HepG2 (cell line): ENCODE measurements around the gene MYPN. TPM values are rescaled to one million over a fixed set of nuclear protein-coding genes. Genes with fewer than 3 reads are reported as not detected.

Source experiments
- ATAC-seq: fragments of 200-7000 bp; cut with Tn5 transposase; 3 replicates; pipeline ENCODE4 v1.9.1; 2020; ENCODE audit warnings: mild to moderate bottlenecking, moderate library complexity
- BruUV-seq: library from RNA; stranded (reverse); fragments of 400-500 nt; replicated peaks from 2 replicates; lab custom pipeline; 2021; lab: Mats Ljungman, UMichigan
- CTCF ChIA-PET: fragments of 300-600 bp; formaldehyde crosslinking; extraction: SDS; loops from one replicate; lab custom pipeline; 2021; ENCODE audit warnings: low total read pairs, inconsistent platforms, low intra/inter-chr PET ratio; lab: Yijun Ruan, JAX
- POLR2A ChIA-PET: fragments of 350-600 bp; sonication (Branson Sonifier 250); formaldehyde crosslinking; loops from one replicate; lab custom pipeline; 2020; ENCODE audit warnings: antibody characterized with exemption, inconsistent platforms; lab: Yijun Ruan, JAX
- DNase-seq: peaks from one replicate; pipeline ENCODE4 v3.0.0-alpha.2; 2015; ENCODE audit warnings: low spot score
- FAIRE-seq: peaks from 3 replicates; lab custom pipeline; 2011; peaks lifted over from hg19 to GRCh38; lab: Jason Lieb, UNC
- H2AFZ ChIP-seq: one replicate; pipeline ENCODE4 v1.6.1; 2011; ENCODE audit warnings: low read length, inconsistent platforms
- H3K27ac ChIP-seq: fragments of 300-600 bp; 3 replicates; pipeline ENCODE4 v1.8.0; 2011; ENCODE audit warnings: mixed run types, mild to moderate bottlenecking, mixed read lengths, low read length, inconsistent platforms; ENCODE audit not compliant: insufficient read depth; ENCODE audit errors: extremely low read length
- H3K27me3 ChIP-seq, 2 experiments: fragments of 200-600 bp in 1 of 2; 2 replicates in 1 of 2; 3 replicates in 1 of 2; pipeline versions ENCODE4 v1.6.0 to v1.8.0; 2011; ENCODE audit warnings: low read length in 2 of 2, mild to moderate bottlenecking in 2 of 2, moderate library complexity in 2 of 2, inconsistent platforms in 1 of 2; ENCODE audit not compliant: insufficient read depth in 2 of 2, control insufficient read depth in 1 of 2
- H3K36me3 ChIP-seq, 2 experiments: fragments of 200-600 bp in 1 of 2; replicated peaks in 1 of 2; 2 replicates in 1 of 2; 3 replicates in 1 of 2; pipeline versions ENCODE4 v1.5.1 to v1.8.0; 2011; ENCODE audit warnings: low read length in 2 of 2, inconsistent platforms in 1 of 2; ENCODE audit not compliant: insufficient read depth in 2 of 2, control insufficient read depth in 1 of 2
- H3K4me1 ChIP-seq: 2 replicates; pipeline ENCODE4 v1.5.1; 2012; ENCODE audit warnings: low read length, inconsistent platforms; ENCODE audit not compliant: insufficient read depth
- H3K4me2 ChIP-seq: 2 replicates; pipeline ENCODE4 v1.6.0; 2011; ENCODE audit warnings: low read depth, low read length, inconsistent platforms
- H3K4me3 ChIP-seq, 3 experiments: fragments of 200-600 bp in 1 of 3; sonication (generic), shearing (Covaris generic) in 1 of 3; replicated peaks in 1 of 3; 2 replicates each; pipeline ENCODE4 v1.5.1; 2011 to 2016; ENCODE audit warnings: low read length in 3 of 3, inconsistent platforms in 2 of 3, low read depth in 2 of 3, mild to moderate bottlenecking in 2 of 3, control low read depth in 1 of 3, mixed read lengths in 1 of 3; ENCODE audit not compliant: insufficient read depth in 1 of 3
- H3K79me2 ChIP-seq: one replicate; pipeline ENCODE4 v1.6.1; 2011; ENCODE audit warnings: low read length, inconsistent platforms; ENCODE audit not compliant: insufficient read depth
- H3K9ac ChIP-seq: 2 replicates; pipeline ENCODE4 v1.6.0; 2011; ENCODE audit warnings: mild to moderate bottlenecking, low read depth, low read length, inconsistent platforms; ENCODE audit not compliant: insufficient read depth
- H3K9me3 ChIP-seq: 2 replicates; pipeline ENCODE4 v1.5.1; 2012; ENCODE audit warnings: mild to moderate bottlenecking, low read length
- H4K20me1 ChIP-seq: 2 replicates; pipeline ENCODE4 v1.6.0; 2011; ENCODE audit warnings: inconsistent platforms, mild to moderate bottlenecking, low read length, moderate library complexity; ENCODE audit not compliant: insufficient read depth
- MEF2D ChIP-seq: sonication (generic); formaldehyde crosslinking; IDR thresholded peaks from 2 replicates; pipeline ENCODE4 v1.5.1; 2020; ENCODE audit warnings: mild to moderate bottlenecking, missing genetic modification reagents
- PLRG1 ChIP-seq: fragments of 450-650 bp; conservative IDR thresholded peaks from 2 replicates; pipeline ENCODE4 v1.6.1; 2016
- SNRNP70 ChIP-seq: fragments of 200-400 bp; formaldehyde crosslinking; IDR thresholded peaks from 2 replicates; pipeline ENCODE4 v1.6.1; 2017; ENCODE audit warnings: mild to moderate bottlenecking, low read depth, low read length, moderate library complexity
- ZNF326 ChIP-seq: sonication (generic); formaldehyde crosslinking; IDR thresholded peaks from 2 replicates; pipeline ENCODE4 v1.4.0; 2020; ENCODE audit warnings: missing genetic modification reagents, borderline replicate concordance
- ZNF616 ChIP-seq: sonication (generic); formaldehyde crosslinking; IDR thresholded peaks from 2 replicates; pipeline ENCODE4 v1.5.0; 2020; ENCODE audit warnings: low read depth, mild to moderate bottlenecking, missing genetic modification reagents
- ZNF678 ChIP-seq: sonication (generic); formaldehyde crosslinking; IDR thresholded peaks from 2 replicates; pipeline ENCODE4 v1.4.0; 2020; ENCODE audit warnings: mild to moderate bottlenecking, missing genetic modification reagents
- WGBS: methylation state at CpG from one replicate; pipeline ENCODE4 v1.1.6; 2017; ENCODE audit warnings: low lambda C conversion rate; 5-methylcytosine and 5-hydroxymethylcytosine counted together
- in situ Hi-C: cut with HindIII; loops from 2 replicates; pipeline ENCODE4 v1.10.0; 2017; ENCODE audit warnings: low pct_unique_long_range_greater_than_20kb; ENCODE audit not compliant: extremely low pct_ligation_motif_present
- intact Hi-C: fragments of 100-400 bp; cut with micrococcal nuclease; formaldehyde crosslinking; loops from one replicate; pipeline ENCODE4 v1.10.0; 2022; ENCODE audit not compliant: unreplicated experiment
- polyA plus RNA-seq, 8 experiments: library from polyadenylated mRNA; depleted of rRNA in 3 of 8; stranded (reverse) in 7 of 8; unstranded in 1 of 8; fragments of >200 nt; fragmentation: Illumina TruSeq in 4 of 8; extraction: Trizol in 4 of 8; gene quantifications; 2 replicates each; pipeline versions ENCODE4 v1.2.1 to v1.2.3, GENCODE V29; 2011 to 2016; ENCODE audit warnings: low read depth in 4 of 8, missing spikeins in 1 of 8, mixed read lengths in 1 of 8; ENCODE audit not compliant: insufficient read depth in 1 of 8
- total RNA-seq, 5 experiments: library from RNA; depleted of rRNA; stranded (reverse); fragments of >200 nt; fragmentation: Illumina TruSeq; extraction: Trizol; gene quantifications; 2 replicates each; pipeline ENCODE4 v1.2.3, GENCODE V29; 2016; ENCODE audit warnings: low read depth in 1 of 5
- TF ChIP-seq, protein P1 (sequence below): sonication (generic); formaldehyde crosslinking; IDR thresholded peaks from 2 replicates; pipeline ENCODE4 v1.4.0; 2020; ENCODE audit warnings: missing genetic modification reagents, borderline replicate concordance
- TF ChIP-seq, protein P2 (sequence below): sonication (generic); formaldehyde crosslinking; IDR thresholded peaks from 2 replicates; pipeline ENCODE4; 2020; ENCODE audit warnings: missing genetic modification reagents, mild to moderate bottlenecking, borderline replicate concordance

The MYPN gene
- total and polyA plus RNA-seq, 2 of the 13 experiments (the other 11 are each of a cell fraction or from before 2014, with no cell fraction given), result not detected

DNA sequence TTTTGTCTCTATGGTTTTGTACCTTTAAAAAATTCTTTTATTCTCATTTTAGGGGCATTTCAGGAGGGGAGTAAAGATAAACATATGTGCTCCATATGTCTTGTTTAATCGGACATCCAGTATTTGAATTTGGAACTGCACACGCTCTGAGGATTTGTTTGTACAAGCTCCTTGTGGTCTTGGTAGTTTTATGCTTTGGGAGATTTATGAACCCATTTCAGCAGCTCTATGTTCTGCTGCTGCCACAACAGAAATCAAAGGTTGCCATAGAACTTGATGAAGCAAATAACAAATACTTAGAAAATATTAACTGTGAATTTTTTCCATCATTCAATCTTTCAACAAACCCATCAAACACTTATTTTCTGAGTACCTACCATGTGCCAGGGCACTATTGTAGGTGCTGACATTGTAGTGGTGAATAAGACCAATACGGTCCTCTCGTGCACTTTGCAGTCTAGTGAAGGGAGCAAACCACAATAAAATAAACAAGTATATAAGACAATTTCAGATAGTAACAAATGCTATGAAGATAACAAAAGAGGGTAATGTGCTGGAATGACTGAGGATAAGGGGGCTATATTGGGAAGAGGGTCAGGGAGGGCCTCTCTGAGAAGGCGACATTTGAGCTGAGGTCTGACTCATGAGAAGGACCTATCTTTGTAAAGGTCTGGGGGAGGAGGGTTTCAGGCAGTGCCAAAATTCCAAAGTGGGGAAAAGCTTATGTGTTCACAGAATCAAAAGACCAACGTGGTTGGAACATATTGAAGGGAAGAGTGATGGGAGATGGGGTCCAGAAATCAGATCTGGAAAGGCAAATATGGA is 30.4 kb downstream of the MYPN start:
- in situ Hi-C loops (no loop called here), intact Hi-C loops (no loop called here)
- Histone ChIP-seq H4K20me1 (no peaks in the 10 kb centered on the region), H3K27me3 (no peaks in the 10 kb centered on the region), H3K9me3 (no peaks in the 10 kb centered on the region), H3K4me2 (no peak overlapping the region), H3K4me3 (no peak overlapping the region), H3K36me3 (no peaks in the 10 kb centered on the region), H3K4me1 (no peaks in the 10 kb centered on the region), H3K79me2 (no peaks in the 10 kb centered on the region), H3K27ac (no peak overlapping the region), H3K9ac (no peak overlapping the region), H2AFZ (no peak overlapping the region)
- BruUV-seq, result no TSS peak
- ChIA-PET POLR2A (no interaction called here), CTCF (no interaction called here)
- DNase-seq, result no peak
- FAIRE-seq, result no peak
- ATAC-seq, result no peak
- 50% methylated on average over 6 of the region's 6 CpGs for WGBS
- no peak for TF ChIP-seq ZNF616
- TF ChIP-seq MEF2D (CRISPR knock-in tag), result no peak
- no peak for TF ChIP-seq PLRG1
- no peak for TF ChIP-seq SNRNP70

DNA sequence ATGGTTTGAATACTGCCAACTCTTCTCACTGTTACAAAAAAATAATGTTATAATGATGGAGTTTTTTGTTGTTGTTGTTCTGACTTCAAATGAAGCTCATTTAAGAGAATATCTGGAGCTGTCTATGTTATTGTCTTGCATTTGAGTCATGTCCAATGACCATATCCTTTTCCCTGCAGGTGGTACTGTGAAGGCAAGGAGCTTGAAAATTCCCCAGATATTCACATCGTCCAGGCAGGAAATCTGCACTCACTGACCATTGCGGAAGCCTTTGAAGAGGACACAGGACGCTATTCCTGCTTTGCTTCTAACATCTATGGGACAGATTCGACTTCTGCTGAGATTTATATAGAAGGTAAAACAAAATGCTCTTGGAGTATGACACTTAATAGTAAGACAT is 33.5 kb downstream of the MYPN start:
- no peaks in the 10 kb centered on the region for H3K4me1 ChIP-seq
- no peak overlapping the region for H3K9ac ChIP-seq
- ChIA-PET CTCF (no interaction called here), POLR2A (no interaction called here)
- TF ChIP-seq, protein P1, sequence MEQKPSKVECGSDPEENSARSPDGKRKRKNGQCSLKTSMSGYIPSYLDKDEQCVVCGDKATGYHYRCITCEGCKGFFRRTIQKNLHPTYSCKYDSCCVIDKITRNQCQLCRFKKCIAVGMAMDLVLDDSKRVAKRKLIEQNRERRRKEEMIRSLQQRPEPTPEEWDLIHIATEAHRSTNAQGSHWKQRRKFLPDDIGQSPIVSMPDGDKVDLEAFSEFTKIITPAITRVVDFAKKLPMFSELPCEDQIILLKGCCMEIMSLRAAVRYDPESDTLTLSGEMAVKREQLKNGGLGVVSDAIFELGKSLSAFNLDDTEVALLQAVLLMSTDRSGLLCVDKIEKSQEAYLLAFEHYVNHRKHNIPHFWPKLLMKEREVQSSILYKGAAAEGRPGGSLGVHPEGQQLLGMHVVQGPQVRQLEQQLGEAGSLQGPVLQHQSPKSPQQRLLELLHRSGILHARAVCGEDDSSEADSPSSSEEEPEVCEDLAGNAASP (CRISPR knock-in tag), result no peak
- TF ChIP-seq ZNF326 (CRISPR knock-in tag) (no peak), ZNF678 (no peak)
- TF ChIP-seq, protein P2, sequence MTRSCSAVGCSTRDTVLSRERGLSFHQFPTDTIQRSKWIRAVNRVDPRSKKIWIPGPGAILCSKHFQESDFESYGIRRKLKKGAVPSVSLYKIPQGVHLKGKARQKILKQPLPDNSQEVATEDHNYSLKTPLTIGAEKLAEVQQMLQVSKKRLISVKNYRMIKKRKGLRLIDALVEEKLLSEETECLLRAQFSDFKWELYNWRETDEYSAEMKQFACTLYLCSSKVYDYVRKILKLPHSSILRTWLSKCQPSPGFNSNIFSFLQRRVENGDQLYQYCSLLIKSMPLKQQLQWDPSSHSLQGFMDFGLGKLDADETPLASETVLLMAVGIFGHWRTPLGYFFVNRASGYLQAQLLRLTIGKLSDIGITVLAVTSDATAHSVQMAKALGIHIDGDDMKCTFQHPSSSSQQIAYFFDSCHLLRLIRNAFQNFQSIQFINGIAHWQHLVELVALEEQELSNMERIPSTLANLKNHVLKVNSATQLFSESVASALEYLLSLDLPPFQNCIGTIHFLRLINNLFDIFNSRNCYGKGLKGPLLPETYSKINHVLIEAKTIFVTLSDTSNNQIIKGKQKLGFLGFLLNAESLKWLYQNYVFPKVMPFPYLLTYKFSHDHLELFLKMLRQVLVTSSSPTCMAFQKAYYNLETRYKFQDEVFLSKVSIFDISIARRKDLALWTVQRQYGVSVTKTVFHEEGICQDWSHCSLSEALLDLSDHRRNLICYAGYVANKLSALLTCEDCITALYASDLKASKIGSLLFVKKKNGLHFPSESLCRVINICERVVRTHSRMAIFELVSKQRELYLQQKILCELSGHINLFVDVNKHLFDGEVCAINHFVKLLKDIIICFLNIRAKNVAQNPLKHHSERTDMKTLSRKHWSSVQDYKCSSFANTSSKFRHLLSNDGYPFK (CRISPR knock-in tag), result no peak
- intact Hi-C loops (no loop called here), in situ Hi-C loops (no loop called here)
- no peak for ATAC-seq
- no peaks in the 10 kb centered on the region for H3K27me3 ChIP-seq
- H4K20me1 ChIP-seq, result no peaks in the 10 kb centered on the region
- H3K79me2 ChIP-seq, result no peaks in the 10 kb centered on the region
- H3K9me3 ChIP-seq, result no peaks in the 10 kb centered on the region
- H2AFZ ChIP-seq, result no peak overlapping the region
- WGBS, result 56% methylated on average over 4 of the region's 4 CpGs
- DNase-seq, result no peak
- no peak overlapping the region for H3K27ac ChIP-seq
- no peak overlapping the region for H3K4me3 ChIP-seq
- no peak for FAIRE-seq
- BruUV-seq, result no TSS peak
- H3K4me2 ChIP-seq, result no peak overlapping the region
- H3K36me3 ChIP-seq, result no peaks in the 10 kb centered on the region
